Dendritic cell treated with granulocyte-macrophage colony-stimulating factor and Interleukin-4, amounts not matched to agents 40 ng/mL and 50 ng/mL, for 4 days (primary cell): ENCODE results near the gene RAET1L.
"Not testable (repeated sequence)": the region's sequence is repeated elsewhere in the genome, so short reads cannot be mapped to it uniquely, and the experiment has no call there.

ENCODE experiments used
- H3K27ac Mint-ChIP-seq: one replicate; pipeline ENCODE4 v1.8.0; 2022; ENCODE audit warnings: mild to moderate bottlenecking, mixed read lengths
- H3K27me3 Mint-ChIP-seq: one replicate; pipeline ENCODE4 v1.8.0; 2022; ENCODE audit warnings: mild to moderate bottlenecking, mixed read lengths
- H3K36me3 Mint-ChIP-seq: one replicate; pipeline ENCODE4 v1.8.0; 2022; ENCODE audit warnings: low read depth, mixed read lengths
- H3K4me1 Mint-ChIP-seq: one replicate; pipeline ENCODE4 v1.8.0; 2022; ENCODE audit warnings: low read depth, mixed read lengths
- H3K4me3 Mint-ChIP-seq: one replicate; pipeline ENCODE4 v1.8.0; 2022; ENCODE audit warnings: mild to moderate bottlenecking, moderate library complexity, mixed read lengths
- H3K9me3 Mint-ChIP-seq: one replicate; pipeline ENCODE4 v1.8.0; 2022; ENCODE audit warnings: mixed read lengths
- intact Hi-C: fragments of 100-400 bp; cut with micrococcal nuclease; formaldehyde crosslinking; loops from one replicate; pipeline ENCODE4 v1.15.0; 2022

RAET1L gene

GRCh38 chr6:150036081-150036480 is 10.7 kb upstream of the RAET1L start:
- Mint-ChIP-seq H3K27me3 (peaks cover 80% of the 10 kb centered on the region), H3K36me3 (no peaks in the 10 kb centered on the region), H3K4me1 (peaks cover 23% of the 10 kb centered on the region), H3K27ac (no peak overlapping the region), H3K9me3 (no peaks in the 10 kb centered on the region), H3K4me3 (no peak overlapping the region)
- intact Hi-C loops: no loop called here

DNA sequence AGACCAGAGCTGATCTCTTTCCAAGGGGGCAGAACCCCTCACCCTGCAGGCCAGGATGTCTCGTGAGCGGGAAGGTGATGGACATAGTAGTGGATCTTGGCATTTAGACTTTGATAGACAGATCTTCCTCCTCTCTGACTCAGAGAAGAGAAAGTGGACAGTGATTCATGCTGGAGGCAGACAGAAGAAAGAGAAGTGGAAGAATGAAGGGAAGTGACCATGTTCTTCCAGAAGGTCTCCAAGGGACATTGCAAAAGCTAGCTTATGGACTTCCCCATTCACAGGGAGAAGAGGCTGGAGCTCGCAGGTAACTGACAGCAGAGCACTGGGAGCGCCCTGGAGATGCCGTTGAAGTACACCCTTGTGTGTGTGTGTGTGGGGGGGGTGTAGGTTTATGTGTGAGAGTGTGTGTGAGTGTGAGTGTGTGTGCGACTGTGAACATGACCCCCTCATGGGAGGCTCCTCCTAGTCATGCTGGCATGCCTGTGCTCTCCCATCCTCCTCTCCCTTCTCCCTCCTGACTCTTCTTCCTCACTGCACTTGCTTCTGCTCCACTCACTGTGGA is 8.0 kb upstream of the RAET1L start:
- H3K4me3 Mint-ChIP-seq: no peak overlapping the region
- intact Hi-C loops: no loop called here
- H3K27ac Mint-ChIP-seq: no peak overlapping the region
- peaks cover 77% of the 10 kb centered on the region for H3K27me3 Mint-ChIP-seq
- no peaks in the 10 kb centered on the region for H3K36me3 Mint-ChIP-seq
- H3K4me1 Mint-ChIP-seq: peaks cover 19% of the 10 kb centered on the region
- H3K9me3 Mint-ChIP-seq: no peaks in the 10 kb centered on the region

DNA sequence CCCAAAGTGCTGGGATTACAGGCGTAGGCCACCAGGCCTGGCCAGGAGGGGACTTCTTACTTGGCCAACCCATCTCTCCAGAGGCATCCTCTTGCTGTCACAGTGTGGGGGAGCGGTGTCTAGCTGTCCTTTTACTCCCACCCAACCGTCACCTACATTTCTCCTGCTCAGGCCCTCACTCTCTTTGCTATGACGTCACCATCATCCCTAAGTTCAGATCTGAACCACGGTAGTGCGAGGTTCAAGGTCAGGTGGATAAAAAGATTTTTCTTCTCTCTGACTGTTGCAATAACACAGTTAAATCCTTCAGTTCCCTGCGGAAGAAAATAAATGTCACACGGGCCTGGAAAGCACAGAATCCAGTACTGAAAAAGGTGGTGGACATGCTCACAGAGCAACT is 7.3 kb upstream of the RAET1L start:
- intact Hi-C loops: no loop called here
- no peak overlapping the region for H3K27ac Mint-ChIP-seq
- no peaks in the 10 kb centered on the region for H3K36me3 Mint-ChIP-seq
- peaks cover 75% of the 10 kb centered on the region for H3K27me3 Mint-ChIP-seq
- H3K9me3 Mint-ChIP-seq: no peaks in the 10 kb centered on the region
- no peak overlapping the region for H3K4me3 Mint-ChIP-seq
- peaks cover 18% of the 10 kb centered on the region for H3K4me1 Mint-ChIP-seq

GRCh38 chr6:150030611-150031010 is 5.3 kb upstream of the RAET1L start:
- H3K4me1 Mint-ChIP-seq: peaks cover 16% of the 10 kb centered on the region
- intact Hi-C loops: no loop called here
- no peak overlapping the region for H3K27ac Mint-ChIP-seq
- no peaks in the 10 kb centered on the region for H3K9me3 Mint-ChIP-seq
- no peak overlapping the region for H3K4me3 Mint-ChIP-seq
- peaks cover 74% of the 10 kb centered on the region for H3K27me3 Mint-ChIP-seq
- no peaks in the 10 kb centered on the region for H3K36me3 Mint-ChIP-seq

GRCh38 chr6:150029749-150030148 is 4.4 kb upstream of the RAET1L start:
- H3K9me3 Mint-ChIP-seq: no peaks in the 10 kb centered on the region
- intact Hi-C loops: no loop called here
- H3K4me3 Mint-ChIP-seq: no peak overlapping the region
- H3K27ac Mint-ChIP-seq: no peak overlapping the region
- H3K36me3 Mint-ChIP-seq: no peaks in the 10 kb centered on the region
- H3K4me1 Mint-ChIP-seq: peaks cover 21% of the 10 kb centered on the region
- peaks cover 76% of the 10 kb centered on the region for H3K27me3 Mint-ChIP-seq

GRCh38 chr6:150029276-150029675 is 3.9 kb upstream of the RAET1L start:
- H3K36me3 Mint-ChIP-seq: no peaks in the 10 kb centered on the region
- H3K27me3 Mint-ChIP-seq: peaks cover 76% of the 10 kb centered on the region
- intact Hi-C loops: no loop called here
- H3K4me1 Mint-ChIP-seq: peaks cover 21% of the 10 kb centered on the region
- H3K9me3 Mint-ChIP-seq: no peaks in the 10 kb centered on the region
- no peak overlapping the region for H3K27ac Mint-ChIP-seq
- no peak overlapping the region for H3K4me3 Mint-ChIP-seq

DNA sequence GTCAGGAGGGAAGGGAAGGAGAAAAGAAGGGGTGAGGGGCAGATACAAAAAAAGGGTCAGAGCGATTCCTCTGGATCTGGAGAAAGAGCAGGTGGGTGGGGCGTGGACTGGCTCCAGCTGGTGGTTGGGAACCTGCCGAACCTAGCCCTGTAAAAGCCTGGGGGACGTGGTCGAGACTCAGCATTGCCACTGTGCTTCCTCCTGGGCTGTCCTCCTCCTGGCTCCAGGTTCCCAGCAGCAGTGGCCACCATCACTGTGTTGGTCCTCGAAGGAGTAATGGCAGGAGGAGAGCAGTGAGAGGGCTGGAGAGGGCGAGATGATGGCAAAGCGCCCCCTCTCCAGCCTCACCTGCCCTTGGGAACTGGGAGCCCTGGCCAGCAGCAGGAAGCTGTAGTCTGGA is 3.5 kb upstream of the RAET1L start:
- H3K27me3 Mint-ChIP-seq: peaks cover 77% of the 10 kb centered on the region

GRCh38 chr6:150027806-150028565 is 2.7 kb upstream of the RAET1L start:
- no peaks in the 10 kb centered on the region for H3K36me3 Mint-ChIP-seq
- no peak overlapping the region for H3K4me3 Mint-ChIP-seq
- intact Hi-C loops: no loop called here
- peaks cover 73% of the 10 kb centered on the region for H3K27me3 Mint-ChIP-seq
- H3K4me1 Mint-ChIP-seq: peaks cover 13% of the 10 kb centered on the region
- H3K9me3 Mint-ChIP-seq: no peaks in the 10 kb centered on the region
- no peak overlapping the region for H3K27ac Mint-ChIP-seq

More for the DNA sequence above, 3.5 kb upstream of the RAET1L start:
- intact Hi-C loops: no loop called here
- H3K9me3 Mint-ChIP-seq: no peaks in the 10 kb centered on the region
- H3K4me3 Mint-ChIP-seq: no peak overlapping the region
- H3K4me1 Mint-ChIP-seq: peaks cover 21% of the 10 kb centered on the region
- H3K27ac Mint-ChIP-seq: no peak overlapping the region
- no peaks in the 10 kb centered on the region for H3K36me3 Mint-ChIP-seq

DNA sequence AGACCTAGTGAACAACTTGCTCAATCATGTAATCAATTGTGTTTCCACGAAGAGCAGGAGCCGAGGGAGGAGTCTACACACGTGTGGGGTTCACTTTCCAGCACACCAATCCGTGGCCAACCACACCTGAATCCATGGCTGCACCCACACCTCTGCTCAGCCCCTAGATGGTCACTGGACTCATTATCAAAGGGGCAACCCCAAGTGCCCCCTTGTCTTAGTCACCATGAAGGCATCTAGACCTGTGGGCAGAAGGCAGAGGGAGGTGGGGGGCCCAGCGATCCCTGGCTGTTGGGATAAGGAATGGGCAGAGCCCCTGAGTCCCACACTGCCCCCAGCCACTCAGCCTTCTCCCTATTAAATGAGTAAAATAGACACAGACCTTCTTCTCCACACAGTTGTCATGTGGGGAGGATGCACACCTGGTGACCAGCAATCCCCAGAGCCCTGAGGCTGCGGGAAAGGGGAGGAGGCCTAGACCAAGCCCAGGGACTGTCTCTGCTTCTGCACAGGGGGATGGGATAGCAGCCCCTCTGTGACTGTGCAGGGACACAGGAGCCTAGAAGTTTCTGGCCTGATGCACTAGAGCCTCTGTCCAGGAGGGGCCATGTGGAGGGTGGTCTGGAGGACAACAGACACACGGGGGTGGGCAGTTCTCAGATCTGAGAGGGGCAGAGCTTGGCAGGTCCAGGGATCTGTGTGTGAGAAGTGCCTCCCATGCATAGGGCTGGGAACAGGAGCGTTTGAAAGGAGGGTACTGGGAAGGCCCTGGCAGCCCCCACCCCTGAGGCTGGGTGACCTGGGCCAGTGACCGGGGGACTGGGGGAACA is 1.9 kb upstream of the RAET1L start:
- no peak overlapping the region for H3K4me3 Mint-ChIP-seq
- no peak overlapping the region for H3K27ac Mint-ChIP-seq
- intact Hi-C loops: no loop called here
- H3K4me1 Mint-ChIP-seq: peaks cover 9% of the 10 kb centered on the region
- no peaks in the 10 kb centered on the region for H3K9me3 Mint-ChIP-seq
- no peaks in the 10 kb centered on the region for H3K36me3 Mint-ChIP-seq
- peaks cover 71% of the 10 kb centered on the region for H3K27me3 Mint-ChIP-seq

GRCh38 chr6:150024646-150025155 is 631 bp downstream of the RAET1L start:
- H3K4me1 Mint-ChIP-seq: peaks cover 9% of the 10 kb centered on the region
- intact Hi-C loops: no loop called here
- H3K27me3 Mint-ChIP-seq: peaks cover 68% of the 10 kb centered on the region
- no peak overlapping the region for H3K4me3 Mint-ChIP-seq
- H3K27ac Mint-ChIP-seq: no peak overlapping the region
- no peaks in the 10 kb centered on the region for H3K36me3 Mint-ChIP-seq
- no peaks in the 10 kb centered on the region for H3K9me3 Mint-ChIP-seq

GRCh38 chr6:150024021-150024420 is 1.3 kb downstream of the RAET1L start:
- H3K4me3 Mint-ChIP-seq, H3K9me3 Mint-ChIP-seq, intact Hi-C loops, H3K27ac Mint-ChIP-seq, H3K36me3 Mint-ChIP-seq, H3K4me1 Mint-ChIP-seq: not testable (repeated sequence)
- peaks cover 66% of the 10 kb centered on the region for H3K27me3 Mint-ChIP-seq

DNA sequence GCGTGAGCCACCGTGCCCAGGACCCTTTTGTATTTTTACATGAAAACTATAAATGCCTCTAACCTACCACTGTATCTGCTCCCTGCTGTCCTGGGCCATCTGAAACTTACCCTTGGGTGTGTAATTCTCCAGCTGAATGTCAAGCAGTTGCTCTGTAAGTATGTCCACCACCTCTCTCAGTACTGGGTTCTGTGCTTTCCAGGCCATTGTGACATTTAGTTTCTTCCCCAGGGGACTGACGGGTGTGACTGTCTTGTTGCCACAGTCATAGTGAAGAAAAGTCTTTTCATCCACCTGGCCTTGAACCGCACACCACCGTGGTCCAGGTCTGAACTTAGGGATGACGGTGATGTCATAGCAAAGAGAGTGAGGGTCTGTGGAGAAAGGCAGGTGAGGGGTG is 3.5 kb downstream of the RAET1L start:
- not testable (repeated sequence) for H3K36me3 Mint-ChIP-seq
- peaks cover 63% of the 10 kb centered on the region for H3K27me3 Mint-ChIP-seq

GRCh38 chr6:150018846-150019580 is 6.3 kb downstream of the RAET1L start:
- Mint-ChIP-seq H3K27me3 (peaks cover 60% of the 10 kb centered on the region), H3K4me3 (no peak overlapping the region), H3K36me3 (no peaks in the 10 kb centered on the region), H3K9me3 (no peaks in the 10 kb centered on the region), H3K4me1 (peaks cover 12% of the 10 kb centered on the region), H3K27ac (no peak overlapping the region)
- intact Hi-C loops: no loop called here

More for the DNA sequence above, 3.5 kb downstream of the RAET1L start:
- intact Hi-C loops, H3K4me1 Mint-ChIP-seq, H3K27ac Mint-ChIP-seq, H3K4me3 Mint-ChIP-seq, H3K9me3 Mint-ChIP-seq: not testable (repeated sequence)
